GM23338 (cell line): ENCODE results near the gene CACNA1H. TPM values are rescaled to one million over a fixed set of nuclear protein-coding genes. Genes with fewer than 3 reads are reported as not detected.

Experiments used
- ATAC-seq: fragments of 200-7000 bp; cut with Tn5 transposase; 3 replicates; pipeline ENCODE4 v1.9.1; 2020
- DNase-seq: peaks from one replicate; pipeline ENCODE4 v3.0.0-alpha.2; 2015; ENCODE audit warnings: low spot score
- H2AFZ ChIP-seq: fragments of 200-600 bp; sonication (generic); 2 replicates; pipeline ENCODE4 v1.8.0; 2016; ENCODE audit warnings: antibody characterized with exemption, mild to moderate bottlenecking, moderate library complexity
- H3F3A ChIP-seq: fragments of 200-600 bp; sonication (generic); replicated peaks from 2 replicates; pipeline ENCODE4 v1.8.0; 2017; ENCODE audit warnings: antibody characterized with exemption, mixed run types, low read depth
- H3K27ac ChIP-seq: fragments of 200-600 bp; sonication (generic); 2 replicates; pipeline ENCODE4 v1.6.1; 2016; ENCODE audit warnings: low read depth
- H3K27me3 ChIP-seq: fragments of 200-600 bp; sonication (generic); 2 replicates; pipeline ENCODE4 v1.8.0; 2016; ENCODE audit warnings: mild to moderate bottlenecking, mixed run types, moderate library complexity; ENCODE audit not compliant: insufficient read depth
- H3K36me3 ChIP-seq: fragments of 200-600 bp; sonication (generic); 2 replicates; pipeline ENCODE4 v1.8.0; 2016; ENCODE audit warnings: mild to moderate bottlenecking; ENCODE audit not compliant: insufficient read depth
- H3K4me1 ChIP-seq: fragments of 200-600 bp; sonication (generic); 2 replicates; pipeline ENCODE4 v1.8.0; 2016; ENCODE audit warnings: mild to moderate bottlenecking, moderate library complexity; ENCODE audit not compliant: insufficient read depth
- H3K4me2 ChIP-seq: fragments of 200-600 bp; sonication (generic); 2 replicates; pipeline ENCODE4 v1.7.1; 2017; ENCODE audit warnings: mixed run types
- H3K4me3 ChIP-seq: fragments of 200-600 bp; sonication (generic); 2 replicates; pipeline ENCODE4 v1.6.1; 2016; ENCODE audit warnings: mixed run types
- H3K79me2 ChIP-seq: fragments of 200-600 bp; sonication (generic); replicated peaks from 2 replicates; pipeline ENCODE4 v1.8.0; 2017; ENCODE audit warnings: mild to moderate bottlenecking; ENCODE audit not compliant: insufficient read depth
- H3K9me2 ChIP-seq: fragments of 200-600 bp; sonication (generic); 2 replicates; pipeline ENCODE4 v1.8.0; 2017; ENCODE audit not compliant: insufficient read depth
- H4K20me1 ChIP-seq: fragments of 200-600 bp; sonication (generic); replicated peaks from 2 replicates; pipeline ENCODE4 v1.8.0; 2017; ENCODE audit warnings: mild to moderate bottlenecking; ENCODE audit not compliant: insufficient read depth
- H3K27ac Mint-ChIP-seq: 2 replicates; pipeline ENCODE4 v1.8.0; 2020; ENCODE audit warnings: inconsistent platforms, mild to moderate bottlenecking, moderate library complexity, mixed read lengths
- H3K27me3 Mint-ChIP-seq: 3 replicates; pipeline ENCODE4 v1.8.0; 2022; ENCODE audit warnings: low read depth, mild to moderate bottlenecking, moderate library complexity, mixed read lengths, inconsistent platforms; ENCODE audit not compliant: insufficient read depth, poor library complexity
- H3K36me3 Mint-ChIP-seq: 3 replicates; pipeline ENCODE4 v1.8.0; 2021; ENCODE audit warnings: low read depth, mild to moderate bottlenecking, inconsistent platforms, moderate library complexity, mixed read lengths
- H3K4me1 Mint-ChIP-seq: 3 replicates; pipeline ENCODE4 v1.8.0; 2020; ENCODE audit warnings: mild to moderate bottlenecking, inconsistent platforms, mixed read lengths
- H3K4me3 Mint-ChIP-seq: 3 replicates; pipeline ENCODE4 v1.8.0; 2021; ENCODE audit warnings: moderate library complexity, mild to moderate bottlenecking, inconsistent platforms, mixed read lengths
- H3K9me3 Mint-ChIP-seq: 3 replicates; pipeline ENCODE4 v1.8.0; 2020; ENCODE audit warnings: moderate library complexity, mild to moderate bottlenecking, inconsistent platforms, mixed read lengths
- EZH2 ChIP-seq: fragments of 200-600 bp; sonication (generic); IDR thresholded peaks from one replicate; pipeline ENCODE4 v1.8.0; 2017; ENCODE audit warnings: antibody characterized with exemption, mild to moderate bottlenecking, low read depth; ENCODE audit not compliant: unreplicated experiment
- EZH2phosphoT487 ChIP-seq: fragments of 200-600 bp; sonication (generic); IDR thresholded peaks from one replicate; pipeline ENCODE4 v1.8.1; 2018; ENCODE audit warnings: antibody characterized with exemption; ENCODE audit not compliant: unreplicated experiment
- JUNB ChIP-seq: IDR thresholded peaks from one replicate; pipeline ENCODE4 v1.6.1; 2016; ENCODE audit warnings: antibody characterized with exemption; ENCODE audit not compliant: unreplicated experiment
- NANOG ChIP-seq: IDR thresholded peaks from 2 replicates; pipeline ENCODE4 v1.6.1; 2016; ENCODE audit warnings: antibody characterized with exemption, borderline replicate concordance
- POLR2AphosphoS5 ChIP-seq: IDR thresholded peaks from 2 replicates; pipeline ENCODE4 v1.6.1; 2016; ENCODE audit warnings: antibody characterized with exemption, low read depth
- ZNF114 ChIP-seq: fragments of 250-450 bp; sonication (Bioruptor Pico); IDR thresholded peaks from 2 replicates; pipeline ENCODE4 v1.5.0; 2020; ENCODE audit warnings: mild to moderate bottlenecking, moderate library complexity
- ZNF331 ChIP-seq: fragments of 250-450 bp; sonication (Bioruptor Pico); IDR thresholded peaks from 2 replicates; pipeline ENCODE4 v1.5.0; 2020; ENCODE audit warnings: low read depth, mild to moderate bottlenecking, moderate library complexity
- ZNF462 ChIP-seq: fragments of 250-450 bp; sonication (Bioruptor Pico); IDR thresholded peaks from 2 replicates; pipeline ENCODE4 v1.5.0; 2020; ENCODE audit warnings: mild to moderate bottlenecking, moderate library complexity
- polyA plus RNA-seq: library from polyadenylated mRNA; unstranded; fragments of >200 nt; fragmentation: Nextera tagmentation; extraction: Ambion mirVana; gene quantifications from 2 replicates; pipeline ENCODE4 v1.2.1, GENCODE V29; 2016
- total RNA-seq: library from RNA; depleted of rRNA; stranded (reverse); fragments of >200 nt; shearing (Covaris generic); gene quantifications from 2 replicates; pipeline ENCODE4 v1.2.3, GENCODE V29; 2014
- TF ChIP-seq, protein P1 (sequence below): IDR thresholded peaks from one replicate; pipeline ENCODE4 v1.6.1; 2018; ENCODE audit warnings: antibody characterized with exemption; ENCODE audit not compliant: unreplicated experiment
- TF ChIP-seq, protein P2 (sequence below): IDR thresholded peaks from 2 replicates; pipeline ENCODE4 v1.6.1; 2016; ENCODE audit warnings: antibody characterized with exemption

Gene CACNA1H
- total and polyA plus RNA-seq, 2 experiments from 2014 or later = 3.5 to 43.3 TPM

DNA sequence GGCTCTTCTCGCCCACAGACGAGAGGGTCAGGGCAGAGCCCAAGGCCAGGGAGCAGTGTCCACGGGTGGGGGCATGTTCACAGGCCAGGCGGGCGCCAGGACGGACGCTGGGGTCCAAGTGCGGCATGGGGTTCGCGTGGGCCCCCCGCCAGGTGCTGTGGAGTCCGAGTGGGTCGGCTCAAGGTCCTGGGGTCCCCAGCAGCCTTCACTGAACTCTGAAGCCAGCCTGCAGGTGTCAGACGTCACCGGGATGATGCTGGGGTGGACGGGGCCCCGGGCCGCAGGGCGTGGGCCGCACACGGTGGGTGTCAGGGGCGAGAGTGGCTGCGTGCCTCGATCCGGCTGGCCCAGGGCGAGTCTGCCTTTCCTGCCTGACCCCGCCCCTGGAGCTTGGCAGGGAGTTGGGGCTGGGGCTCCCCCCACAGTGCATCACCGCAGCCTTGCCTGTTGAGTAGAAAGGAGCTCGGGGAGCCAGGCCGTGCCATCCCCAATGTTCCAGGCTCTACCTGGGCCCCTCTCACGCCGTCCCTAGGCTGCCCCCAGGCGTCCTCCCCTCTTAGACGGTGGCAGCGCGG lies 19.0 kb downstream of the CACNA1H start (continued):
- TF ChIP-seq, protein P1, sequence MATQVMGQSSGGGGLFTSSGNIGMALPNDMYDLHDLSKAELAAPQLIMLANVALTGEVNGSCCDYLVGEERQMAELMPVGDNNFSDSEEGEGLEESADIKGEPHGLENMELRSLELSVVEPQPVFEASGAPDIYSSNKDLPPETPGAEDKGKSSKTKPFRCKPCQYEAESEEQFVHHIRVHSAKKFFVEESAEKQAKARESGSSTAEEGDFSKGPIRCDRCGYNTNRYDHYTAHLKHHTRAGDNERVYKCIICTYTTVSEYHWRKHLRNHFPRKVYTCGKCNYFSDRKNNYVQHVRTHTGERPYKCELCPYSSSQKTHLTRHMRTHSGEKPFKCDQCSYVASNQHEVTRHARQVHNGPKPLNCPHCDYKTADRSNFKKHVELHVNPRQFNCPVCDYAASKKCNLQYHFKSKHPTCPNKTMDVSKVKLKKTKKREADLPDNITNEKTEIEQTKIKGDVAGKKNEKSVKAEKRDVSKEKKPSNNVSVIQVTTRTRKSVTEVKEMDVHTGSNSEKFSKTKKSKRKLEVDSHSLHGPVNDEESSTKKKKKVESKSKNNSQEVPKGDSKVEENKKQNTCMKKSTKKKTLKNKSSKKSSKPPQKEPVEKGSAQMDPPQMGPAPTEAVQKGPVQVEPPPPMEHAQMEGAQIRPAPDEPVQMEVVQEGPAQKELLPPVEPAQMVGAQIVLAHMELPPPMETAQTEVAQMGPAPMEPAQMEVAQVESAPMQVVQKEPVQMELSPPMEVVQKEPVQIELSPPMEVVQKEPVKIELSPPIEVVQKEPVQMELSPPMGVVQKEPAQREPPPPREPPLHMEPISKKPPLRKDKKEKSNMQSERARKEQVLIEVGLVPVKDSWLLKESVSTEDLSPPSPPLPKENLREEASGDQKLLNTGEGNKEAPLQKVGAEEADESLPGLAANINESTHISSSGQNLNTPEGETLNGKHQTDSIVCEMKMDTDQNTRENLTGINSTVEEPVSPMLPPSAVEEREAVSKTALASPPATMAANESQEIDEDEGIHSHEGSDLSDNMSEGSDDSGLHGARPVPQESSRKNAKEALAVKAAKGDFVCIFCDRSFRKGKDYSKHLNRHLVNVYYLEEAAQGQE = no peak
- no peak for TF ChIP-seq POLR2AphosphoS5

- Histone ChIP-seq H3K36me3 (no peaks in the 10 kb centered on the region), H3K4me1 (no peaks in the 10 kb centered on the region), H3K27me3 (no peaks in the 10 kb centered on the region), H4K20me1 (0 out of 2 replicates have a peak, but pooled peaks cover 6% of the 10 kb centered on the region), H3K9me2 (no peaks in the 10 kb centered on the region), H3K27ac (no peak overlapping the region), H3K79me2 (peaks cover 4% of the 10 kb centered on the region), H3F3A (no peaks in the 10 kb centered on the region), H3K4me3 (no peak overlapping the region), H3K4me2 (no peak overlapping the region), H2AFZ (no peak overlapping the region)
- no peak for ATAC-seq
- Mint-ChIP-seq H3K4me3 (no peak overlapping the region), H3K36me3 (no peaks in the 10 kb centered on the region), H3K4me1 (no peaks in the 10 kb centered on the region), H3K27ac (no peak overlapping the region; the same call in 1 of the 2 replicates), H3K27me3 (peaks cover 2% of the 10 kb centered on the region), H3K9me3 (no peaks in the 10 kb centered on the region)
- DNase-seq = no peak
- TF ChIP-seq EZH2 = no peak
- no peak for TF ChIP-seq ZNF462 (CRISPR knock-in tag)
- TF ChIP-seq, protein P1 = no peak
- no peak for TF ChIP-seq ZNF114 (CRISPR knock-in tag)
- TF ChIP-seq NANOG = no peak
- no peak for TF ChIP-seq POLR2AphosphoS5
- TF ChIP-seq, protein P2, sequence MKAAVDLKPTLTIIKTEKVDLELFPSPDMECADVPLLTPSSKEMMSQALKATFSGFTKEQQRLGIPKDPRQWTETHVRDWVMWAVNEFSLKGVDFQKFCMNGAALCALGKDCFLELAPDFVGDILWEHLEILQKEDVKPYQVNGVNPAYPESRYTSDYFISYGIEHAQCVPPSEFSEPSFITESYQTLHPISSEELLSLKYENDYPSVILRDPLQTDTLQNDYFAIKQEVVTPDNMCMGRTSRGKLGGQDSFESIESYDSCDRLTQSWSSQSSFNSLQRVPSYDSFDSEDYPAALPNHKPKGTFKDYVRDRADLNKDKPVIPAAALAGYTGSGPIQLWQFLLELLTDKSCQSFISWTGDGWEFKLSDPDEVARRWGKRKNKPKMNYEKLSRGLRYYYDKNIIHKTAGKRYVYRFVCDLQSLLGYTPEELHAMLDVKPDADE = no peak
- TF ChIP-seq JUNB = no peak
- no peak for TF ChIP-seq EZH2phosphoT487
- no peak for TF ChIP-seq ZNF331 (CRISPR knock-in tag)
Measured at GRCh38 chr16:1172651-1173050, 19.7 kb downstream of the CACNA1H start.
